Nephron progenitor cell (in vitro differentiated cells): Measurements from ENCODE around the gene ABLIM1.

ENCODE experiments used
- DNase-seq: peaks from one replicate; pipeline ENCODE4 v3.0.0; 2021
- H3K27ac Mint-ChIP-seq: 2 replicates; pipeline ENCODE4 v1.8.0; 2021; ENCODE audit warnings: mild to moderate bottlenecking, moderate library complexity, mixed read lengths
- H3K27me3 Mint-ChIP-seq: 2 replicates; pipeline ENCODE4 v1.8.0; 2021; ENCODE audit warnings: mild to moderate bottlenecking, low read depth, mixed read lengths; ENCODE audit not compliant: poor library complexity
- H3K36me3 Mint-ChIP-seq: 2 replicates; pipeline ENCODE4 v1.8.0; 2021; ENCODE audit warnings: low read depth, mixed read lengths
- H3K4me1 Mint-ChIP-seq: 2 replicates; pipeline ENCODE4 v1.8.0; 2021; ENCODE audit warnings: mixed read lengths
- H3K4me3 Mint-ChIP-seq: 2 replicates; pipeline ENCODE4 v1.8.0; 2021; ENCODE audit warnings: mild to moderate bottlenecking, moderate library complexity, mixed read lengths
- H3K9me3 Mint-ChIP-seq: 2 replicates; pipeline ENCODE4 v1.8.0; 2021; ENCODE audit warnings: mild to moderate bottlenecking, moderate library complexity, mixed read lengths
- CTCF ChIP-seq: fragments of 200-600 bp; sonication (generic); IDR thresholded peaks from 2 replicates; pipeline ENCODE4 v1.5.0; 2021; ENCODE audit warnings: antibody characterized with exemption

Gene ABLIM1

GRCh38 chr10:114502074-114502473, 156.0 kb downstream of the ABLIM1 start:
- H3K4me1 Mint-ChIP-seq = peaks cover 49% of the 10 kb centered on the region
- H3K4me3 Mint-ChIP-seq = no peak overlapping the region
- peaks cover 16% of the 10 kb centered on the region for H3K36me3 Mint-ChIP-seq
- no peaks in the 10 kb centered on the region for H3K27me3 Mint-ChIP-seq
- H3K27ac Mint-ChIP-seq = no peak overlapping the region
- no peak for TF ChIP-seq CTCF
- H3K9me3 Mint-ChIP-seq = no peaks in the 10 kb centered on the region
- no peak for DNase-seq

GRCh38 chr10:114501650-114502049, 156.4 kb downstream of the ABLIM1 start:
- Mint-ChIP-seq H3K4me1 (peaks cover 53% of the 10 kb centered on the region), H3K27me3 (no peaks in the 10 kb centered on the region), H3K9me3 (no peaks in the 10 kb centered on the region), H3K4me3 (no peak overlapping the region), H3K36me3 (peaks cover 16% of the 10 kb centered on the region), H3K27ac (no peak overlapping the region)
- no peak for TF ChIP-seq CTCF
- DNase-seq = no peak

GRCh38 chr10:114500643-114501042, 157.4 kb downstream of the ABLIM1 start:
- TF ChIP-seq CTCF = no peak
- peaks cover 48% of the 10 kb centered on the region for H3K4me1 Mint-ChIP-seq
- peaks cover 21% of the 10 kb centered on the region for H3K36me3 Mint-ChIP-seq
- no peaks in the 10 kb centered on the region for H3K9me3 Mint-ChIP-seq
- no peak overlapping the region for H3K4me3 Mint-ChIP-seq
- no peaks in the 10 kb centered on the region for H3K27me3 Mint-ChIP-seq
- H3K27ac Mint-ChIP-seq = no peak overlapping the region
- no peak for DNase-seq

GRCh38 chr10:114499630-114500190, 158.4 kb downstream of the ABLIM1 start:
- Mint-ChIP-seq H3K4me3 (no peak overlapping the region), H3K9me3 (no peaks in the 10 kb centered on the region), H3K4me1 (peaks cover 39% of the 10 kb centered on the region), H3K27me3 (no peaks in the 10 kb centered on the region), H3K36me3 (peaks cover 30% of the 10 kb centered on the region), H3K27ac (no peak overlapping the region)
- TF ChIP-seq CTCF = no peak
- no peak for DNase-seq

DNA sequence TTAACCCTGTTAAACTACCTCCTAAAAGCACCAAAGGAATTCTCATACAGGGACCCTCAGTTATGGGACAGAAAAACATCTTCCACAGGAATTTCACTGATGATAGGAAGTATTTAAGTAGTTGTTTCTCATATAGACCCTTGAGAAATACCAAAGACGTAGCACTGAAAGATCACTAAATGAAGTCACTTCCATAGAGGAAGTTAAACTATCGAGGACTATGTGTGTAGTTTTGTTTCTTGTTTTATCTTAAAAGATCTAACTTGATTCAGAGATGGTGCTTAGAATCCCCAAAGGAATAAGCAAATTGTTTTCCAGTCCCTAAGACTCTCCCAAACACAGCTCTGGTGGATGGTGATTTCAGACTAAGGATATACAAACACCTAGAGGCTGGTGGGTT, 159.0 kb downstream of the ABLIM1 start:
- no peak for DNase-seq
- no peak for TF ChIP-seq CTCF
- no peaks in the 10 kb centered on the region for H3K27me3 Mint-ChIP-seq
- no peak overlapping the region for H3K4me3 Mint-ChIP-seq
- no peaks in the 10 kb centered on the region for H3K9me3 Mint-ChIP-seq
- no peak overlapping the region for H3K27ac Mint-ChIP-seq
- peaks cover 33% of the 10 kb centered on the region for H3K4me1 Mint-ChIP-seq
- H3K36me3 Mint-ChIP-seq = peaks cover 35% of the 10 kb centered on the region

DNA sequence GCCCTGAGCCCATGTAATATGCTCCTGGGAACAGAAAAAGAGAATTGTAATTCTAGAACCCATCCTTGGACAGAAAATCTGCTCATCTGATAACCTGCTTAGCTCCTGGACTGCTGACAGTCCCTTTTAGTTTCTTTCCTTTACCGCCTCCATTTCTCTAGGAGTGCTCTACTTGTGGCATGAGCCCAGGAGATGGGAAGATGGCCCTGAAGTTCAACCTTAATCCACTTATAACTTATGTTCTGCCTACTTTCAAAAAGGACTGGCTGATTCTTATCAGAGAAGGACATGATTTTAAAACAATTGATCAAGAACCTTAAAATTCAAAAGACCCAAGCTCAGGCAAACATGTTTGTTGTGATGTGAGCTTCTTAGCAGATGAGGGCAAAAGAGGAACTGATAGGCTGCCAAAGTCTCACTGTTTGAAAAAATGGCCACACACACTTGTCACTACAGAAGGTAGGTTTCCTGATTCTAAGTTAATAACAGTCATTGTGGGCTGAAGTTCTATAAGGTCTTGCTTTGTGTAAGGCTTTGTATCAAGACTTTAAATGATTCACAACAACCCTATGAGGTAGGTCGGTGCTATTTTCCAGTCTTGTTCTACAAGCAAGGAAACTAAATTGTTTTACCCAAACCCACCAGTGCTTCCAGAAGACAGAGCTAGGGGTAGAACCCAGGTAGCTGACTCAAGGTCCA, 159.5 kb downstream of the ABLIM1 start:
- H3K36me3 Mint-ChIP-seq = peaks cover 35% of the 10 kb centered on the region
- no peak overlapping the region for H3K4me3 Mint-ChIP-seq
- no peak for DNase-seq
- TF ChIP-seq CTCF = no peak
- peaks cover 28% of the 10 kb centered on the region for H3K4me1 Mint-ChIP-seq
- no peaks in the 10 kb centered on the region for H3K9me3 Mint-ChIP-seq
- H3K27ac Mint-ChIP-seq = peak overlapping the region; percentile 20
- H3K27me3 Mint-ChIP-seq = no peaks in the 10 kb centered on the region
